Activated CD8-positive, alpha-beta memory T cell treated with anti-CD3 and anti-CD28 coated beads, Interleukin-2, amount 10 ng/mL, durations not matched to agents 7 days and 5 days (primary cell): Measurements from ENCODE around the gene ADH5. TPM values are rescaled to one million over a fixed set of nuclear protein-coding genes. Genes with fewer than 3 reads are reported as not detected.
"Not testable (repeated sequence)": the region's sequence is repeated elsewhere in the genome, so short reads cannot be mapped to it uniquely, and the experiment has no call there.

ENCODE experiments used
- ATAC-seq: fragments of 150-1000 bp; cut with Tn5 transposase; one replicate; pipeline ENCODE4 v1.10.0; 2021; ENCODE audit warnings: moderate library complexity
- CTCF ChIA-PET: fragments of 350-600 bp; sonication (Branson Sonifier 250); formaldehyde crosslinking; loops from one replicate; lab custom pipeline; 2021; ENCODE audit warnings: antibody characterized with exemption; lab: Charles Lee
- DNase-seq: peaks from one replicate; pipeline ENCODE4 v3.0.0-alpha.2; 2020
- H3K27ac Mint-ChIP-seq: one replicate; pipeline ENCODE4 v1.8.0; 2021; ENCODE audit warnings: mild to moderate bottlenecking, mixed read lengths
- H3K27me3 Mint-ChIP-seq: one replicate; pipeline ENCODE4 v1.8.0; 2021; ENCODE audit warnings: mixed read lengths
- H3K36me3 Mint-ChIP-seq: one replicate; pipeline ENCODE4 v1.8.0; 2021; ENCODE audit warnings: mild to moderate bottlenecking, mixed read lengths
- H3K4me1 Mint-ChIP-seq: one replicate; pipeline ENCODE4 v1.8.0; 2021; ENCODE audit warnings: mixed read lengths
- H3K4me3 Mint-ChIP-seq: one replicate; pipeline ENCODE4 v1.8.0; 2021; ENCODE audit warnings: mild to moderate bottlenecking, moderate library complexity, mixed read lengths
- H3K9me3 Mint-ChIP-seq: one replicate; pipeline ENCODE4 v1.8.0; 2022; ENCODE audit warnings: low read depth, mixed read lengths
- total RNA-seq, 2 experiments: library from RNA; stranded (reverse); gene quantifications; one replicate each; pipeline ENCODE4 v1.2.3, GENCODE V29; 2021

The ADH5 gene
- total RNA-seq, 2 experiments from 2014 or later = 97.4 to 97.8 TPM

DNA sequence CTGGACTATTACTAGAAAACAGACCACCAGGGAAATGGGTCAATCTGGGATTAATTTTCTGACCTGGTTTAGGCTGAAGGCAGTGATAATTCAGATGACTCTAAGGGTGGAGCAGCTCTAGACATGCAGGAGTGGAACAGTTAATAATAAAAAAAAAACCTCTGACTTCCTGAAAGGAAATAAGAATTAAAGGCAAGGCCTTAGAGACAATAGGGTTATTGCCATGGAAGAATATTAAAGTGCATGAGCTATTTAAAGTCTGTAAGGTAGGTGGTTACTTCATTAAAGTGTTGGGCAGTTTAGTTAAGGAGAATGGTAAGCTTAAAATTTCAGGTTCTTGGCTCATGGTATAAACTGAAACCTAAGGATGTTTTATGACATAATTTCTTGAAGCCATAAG, 14.6 kb upstream of the ADH5 start:
- H3K36me3 Mint-ChIP-seq = no peaks in the 10 kb centered on the region
- no peak overlapping the region for H3K4me3 Mint-ChIP-seq
- H3K27me3 Mint-ChIP-seq = no peaks in the 10 kb centered on the region
- ATAC-seq = no peak
- no peak for DNase-seq
- H3K4me1 Mint-ChIP-seq = peaks cover 1% of the 10 kb centered on the region
- no peak overlapping the region for H3K27ac Mint-ChIP-seq
- no peaks in the 10 kb centered on the region for H3K9me3 Mint-ChIP-seq
- CTCF ChIA-PET = interaction anchor here (1.1 to 1.9 kb wide), 2 partner anchors 47 to 302 kb away, joined by 3 to 4 read pairs; no protein-coding TSS in a partner anchor

DNA sequence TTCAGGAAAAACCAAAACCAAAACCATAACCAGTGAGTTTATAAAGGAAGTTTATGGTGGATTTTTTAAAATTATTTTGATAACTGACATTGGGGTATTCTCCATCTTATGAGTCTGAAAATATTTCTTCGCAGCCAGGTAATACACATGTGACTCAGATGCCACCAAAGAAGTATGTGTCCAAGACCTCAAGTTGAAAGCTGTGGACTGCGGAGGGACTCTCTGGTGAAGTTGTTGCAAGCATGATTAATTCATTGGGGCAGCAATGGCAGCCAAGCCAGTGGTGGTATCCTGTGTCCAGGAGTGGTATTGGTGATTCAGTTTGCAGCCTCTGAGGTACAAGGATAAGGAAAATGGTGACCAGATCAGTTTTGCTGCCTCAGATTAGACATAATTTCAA, 14.0 kb upstream of the ADH5 start:
- peaks cover 1% of the 10 kb centered on the region for H3K4me1 Mint-ChIP-seq
- H3K27me3 Mint-ChIP-seq = no peaks in the 10 kb centered on the region
- H3K36me3 Mint-ChIP-seq = no peaks in the 10 kb centered on the region
- no peak overlapping the region for H3K4me3 Mint-ChIP-seq
- DNase-seq (no peak), ATAC-seq (no peak)
- H3K9me3 Mint-ChIP-seq = no peaks in the 10 kb centered on the region
- CTCF ChIA-PET = interaction anchor here (1.1 kb wide), 1 partner anchor 47 kb away, joined by 3 read pairs; no protein-coding TSS in a partner anchor
- no peak overlapping the region for H3K27ac Mint-ChIP-seq

DNA sequence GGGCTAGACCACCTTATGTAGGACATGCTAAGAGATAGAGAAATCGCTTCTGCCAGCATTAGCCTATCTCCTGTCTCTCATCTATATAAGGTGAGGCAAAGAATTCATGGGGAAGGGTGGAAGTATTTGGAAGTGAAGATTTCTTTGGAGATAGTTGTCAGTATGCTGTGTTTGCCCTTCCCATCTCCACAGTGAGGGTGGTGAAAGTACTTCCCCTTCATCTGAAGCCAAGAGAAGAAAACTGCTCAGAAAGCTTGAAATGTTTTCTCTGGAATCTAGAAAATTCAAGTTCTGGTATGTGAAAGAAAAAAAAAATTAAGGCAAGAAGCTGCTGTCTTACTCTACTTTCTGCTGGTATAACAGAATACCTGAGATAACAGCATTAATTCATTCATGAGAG, 12.3 kb upstream of the ADH5 start:
- Mint-ChIP-seq H3K27ac (no peak overlapping the region), H3K27me3 (peaks cover 3% of the 10 kb centered on the region), H3K4me3 (no peak overlapping the region), H3K9me3 (no peaks in the 10 kb centered on the region), H3K4me1 (peaks cover 1% of the 10 kb centered on the region), H3K36me3 (no peaks in the 10 kb centered on the region)
- DNase-seq = no peak
- no peak for ATAC-seq
- CTCF ChIA-PET = interaction anchor here (1.1 kb wide), 1 partner anchor 711 kb away, joined by 3 read pairs; no protein-coding TSS in a partner anchor

- DNase-seq, ATAC-seq, H3K4me3 Mint-ChIP-seq, H3K27me3 Mint-ChIP-seq, H3K36me3 Mint-ChIP-seq, H3K4me1 Mint-ChIP-seq, H3K9me3 Mint-ChIP-seq, H3K27ac Mint-ChIP-seq: not testable (repeated sequence)
- CTCF ChIA-PET = interaction anchor here (1.1 kb wide), 1 partner anchor 712 kb away, joined by 3 read pairs; no protein-coding TSS in a partner anchor
Observed at GRCh38 chr4:99099814-99100213, 11.2 kb upstream of the ADH5 start.

GRCh38 chr4:99099311-99099710, 10.7 kb upstream of the ADH5 start:
- Mint-ChIP-seq H3K36me3 (no peaks in the 10 kb centered on the region), H3K27ac (no peak overlapping the region), H3K4me3 (no peak overlapping the region), H3K27me3 (peaks cover 3% of the 10 kb centered on the region), H3K9me3 (no peaks in the 10 kb centered on the region), H3K4me1 (peaks cover 1% of the 10 kb centered on the region)
- CTCF ChIA-PET = no interaction called here
- ATAC-seq (no peak), DNase-seq (no peak)

GRCh38 chr4:99091841-99092240, 3.3 kb upstream of the ADH5 start:
- H3K27me3 Mint-ChIP-seq, CTCF ChIA-PET, DNase-seq, H3K4me3 Mint-ChIP-seq, H3K36me3 Mint-ChIP-seq, H3K27ac Mint-ChIP-seq, ATAC-seq, H3K9me3 Mint-ChIP-seq: not testable (repeated sequence)
- H3K4me1 Mint-ChIP-seq = peaks cover 28% of the 10 kb centered on the region

DNA sequence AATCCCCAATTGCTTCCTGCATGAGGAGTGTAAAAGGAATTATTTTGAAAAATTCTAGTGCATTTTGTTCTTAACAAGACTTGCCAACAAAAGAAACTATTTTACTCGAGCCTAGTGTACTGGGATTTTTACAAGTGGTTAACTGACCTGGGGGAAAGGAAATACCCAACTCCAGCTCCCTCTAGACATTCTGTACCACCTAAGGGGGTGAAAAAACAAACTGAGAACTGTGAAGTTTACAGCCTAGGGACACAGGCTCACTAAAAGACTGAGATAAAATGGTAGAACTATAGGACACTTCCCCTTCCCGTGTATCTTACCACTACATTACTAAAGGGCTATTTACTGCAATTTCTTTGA, 2.6 kb upstream of the ADH5 start:
- H3K4me3 Mint-ChIP-seq = no peak overlapping the region
- DNase-seq (no peak), ATAC-seq (no peak)
- H3K27me3 Mint-ChIP-seq = peaks cover 3% of the 10 kb centered on the region
- peaks cover 33% of the 10 kb centered on the region for H3K4me1 Mint-ChIP-seq
- no peak overlapping the region for H3K27ac Mint-ChIP-seq
- CTCF ChIA-PET = no interaction called here
- peaks cover 7% of the 10 kb centered on the region for H3K36me3 Mint-ChIP-seq
- H3K9me3 Mint-ChIP-seq = no peaks in the 10 kb centered on the region

DNA sequence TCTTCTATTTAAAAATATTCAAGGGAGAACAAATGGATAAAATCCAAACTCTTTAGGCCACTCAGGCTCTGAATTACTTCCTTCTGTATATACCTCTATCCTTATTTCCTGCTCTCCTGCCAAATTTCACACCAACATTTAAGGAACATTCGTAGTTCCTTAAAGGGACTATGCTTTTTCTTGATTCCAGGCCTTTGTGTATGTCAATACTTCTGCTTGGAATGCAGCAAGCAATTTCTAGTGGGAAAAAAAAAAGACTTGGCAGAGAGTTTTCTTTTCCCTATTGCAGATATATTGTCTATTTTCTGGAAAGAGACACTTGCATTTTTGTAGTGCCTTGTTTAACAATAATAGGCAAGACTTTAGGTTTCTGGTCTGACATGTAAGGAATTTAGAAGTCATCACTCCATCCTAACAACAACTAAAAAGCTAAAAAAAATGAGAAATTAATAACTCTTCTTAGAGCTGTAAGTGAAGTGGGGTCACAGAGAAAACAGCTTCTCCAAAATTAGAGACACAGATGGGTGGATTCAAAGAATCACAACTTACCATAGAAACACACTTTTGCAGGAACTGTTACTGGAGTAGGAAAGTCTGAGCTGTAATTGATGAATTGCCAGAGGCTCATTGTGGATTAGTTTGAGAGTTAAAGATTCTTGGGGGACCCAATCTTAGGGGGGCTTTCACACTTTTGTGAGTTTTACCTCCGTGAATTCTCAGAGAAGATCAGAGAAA, 2.1 kb upstream of the ADH5 start:
- Mint-ChIP-seq H3K27me3 (peaks cover 3% of the 10 kb centered on the region), H3K27ac (no peak overlapping the region), H3K4me3 (no peak overlapping the region), H3K4me1 (peaks cover 34% of the 10 kb centered on the region), H3K36me3 (peaks cover 7% of the 10 kb centered on the region), H3K9me3 (no peaks in the 10 kb centered on the region)
- DNase-seq (no peak), ATAC-seq (no peak)
- CTCF ChIA-PET = no interaction called here

GRCh38 chr4:99088023-99088449, 552 bp downstream of the ADH5 start:
- CTCF ChIA-PET = interaction anchor here (1.0 to 4.2 kb wide), 6 partner anchors 32 to 945 kb away, joined by 3 to 30 read pairs (median 4); partner anchors contain the start of genes METAP1 and STPG2
- peak; percentile 54 for DNase-seq
- Mint-ChIP-seq H3K27me3 (peaks cover 3% of the 10 kb centered on the region), H3K9me3 (no peaks in the 10 kb centered on the region), H3K27ac (peak overlapping the region; percentile 95), H3K4me1 (peaks cover 40% of the 10 kb centered on the region), H3K36me3 (peaks cover 26% of the 10 kb centered on the region), H3K4me3 (peak overlapping the region; percentile 84)
- peak; percentile 28 for ATAC-seq

DNA sequence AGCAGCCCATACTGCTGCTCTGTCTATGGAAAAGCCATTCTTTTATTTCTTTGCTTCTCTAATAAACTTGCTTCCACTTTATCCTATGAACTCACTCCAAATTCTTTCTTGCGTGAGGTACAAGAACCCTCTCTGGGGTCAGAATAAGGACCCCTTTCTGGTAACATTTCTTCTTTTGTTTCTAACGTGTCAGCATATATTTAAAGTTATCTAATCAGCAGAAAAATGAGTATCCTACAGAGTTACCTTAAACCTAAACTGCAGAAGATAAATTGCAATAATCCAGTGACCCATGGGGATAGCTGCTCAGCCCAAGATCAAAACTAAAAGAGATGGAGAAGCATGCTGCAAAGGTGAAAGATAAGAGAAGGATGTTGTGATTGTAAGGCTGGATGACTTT, 4.0 kb downstream of the ADH5 start:
- CTCF ChIA-PET = no interaction called here
- ATAC-seq = no peak
- H3K36me3 Mint-ChIP-seq = peaks cover 50% of the 10 kb centered on the region

GRCh38 chr4:99082192-99082591, 6.4 kb downstream of the ADH5 start:
- H3K36me3 Mint-ChIP-seq = peaks cover 57% of the 10 kb centered on the region
- H3K4me3 Mint-ChIP-seq = no peak overlapping the region
- no peaks in the 10 kb centered on the region for H3K9me3 Mint-ChIP-seq
- H3K27me3 Mint-ChIP-seq = no peaks in the 10 kb centered on the region
- no peak overlapping the region for H3K27ac Mint-ChIP-seq
- peaks cover 17% of the 10 kb centered on the region for H3K4me1 Mint-ChIP-seq
- no peak for ATAC-seq
- CTCF ChIA-PET = no interaction called here
- DNase-seq = no peak

More for the DNA sequence above, 4.0 kb downstream of the ADH5 start:
- H3K27me3 Mint-ChIP-seq = no peaks in the 10 kb centered on the region
- H3K27ac Mint-ChIP-seq = no peak overlapping the region
- H3K4me3 Mint-ChIP-seq = no peak overlapping the region
- DNase-seq = no peak
- H3K4me1 Mint-ChIP-seq = peaks cover 30% of the 10 kb centered on the region
- no peaks in the 10 kb centered on the region for H3K9me3 Mint-ChIP-seq

GRCh38 chr4:99080869-99081268, 7.7 kb downstream of the ADH5 start:
- H3K9me3 Mint-ChIP-seq, CTCF ChIA-PET, H3K27ac Mint-ChIP-seq, DNase-seq, H3K4me3 Mint-ChIP-seq, ATAC-seq, H3K27me3 Mint-ChIP-seq: not testable (repeated sequence)
- peaks cover 63% of the 10 kb centered on the region for H3K36me3 Mint-ChIP-seq
- peaks cover 10% of the 10 kb centered on the region for H3K4me1 Mint-ChIP-seq

DNA sequence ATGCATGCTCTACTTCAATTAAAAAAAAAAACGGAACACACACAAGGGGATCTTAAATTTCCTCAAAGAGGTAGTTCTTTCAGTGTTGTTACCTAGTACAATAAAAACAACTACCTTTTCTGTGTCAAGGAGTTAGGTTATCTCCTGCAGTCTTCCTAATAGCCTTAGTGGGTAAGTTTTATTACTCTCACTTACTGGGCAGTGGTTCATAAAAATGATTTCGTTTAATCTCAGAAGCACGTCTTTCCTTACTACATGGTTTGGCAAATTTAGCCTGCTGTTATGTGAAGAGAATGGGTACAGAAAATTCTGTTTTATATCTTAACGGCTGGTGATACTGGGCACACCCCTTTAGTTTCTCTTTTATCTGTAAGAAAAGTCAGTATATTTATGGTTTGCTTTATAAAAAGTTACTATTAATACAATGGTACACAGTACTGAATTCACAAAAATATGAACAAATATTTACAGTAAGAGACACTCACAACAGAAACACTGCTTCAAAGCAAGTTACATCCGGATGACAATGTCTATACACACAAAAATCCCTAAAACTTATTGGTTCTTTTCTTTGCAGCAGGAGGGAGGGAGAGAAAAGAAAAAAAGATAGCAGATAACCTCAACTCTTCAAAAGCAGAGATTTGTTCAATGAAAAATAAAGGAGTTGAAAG, 8.8 kb downstream of the ADH5 start:
- CTCF ChIA-PET = interaction anchor here (1.0 kb wide), 1 partner anchor 23 kb away, joined by 3 read pairs; no protein-coding TSS in a partner anchor
- Mint-ChIP-seq H3K9me3 (no peaks in the 10 kb centered on the region), H3K4me1 (peaks cover 7% of the 10 kb centered on the region), H3K4me3 (no peak overlapping the region), H3K27ac (peak overlapping the region; percentile 57), H3K27me3 (no peaks in the 10 kb centered on the region), H3K36me3 (peaks cover 63% of the 10 kb centered on the region)
- ATAC-seq (no peak), DNase-seq (no peak)
